ENCODE measurements around the gene NUDT14.

The NUDT14 gene

DNA sequence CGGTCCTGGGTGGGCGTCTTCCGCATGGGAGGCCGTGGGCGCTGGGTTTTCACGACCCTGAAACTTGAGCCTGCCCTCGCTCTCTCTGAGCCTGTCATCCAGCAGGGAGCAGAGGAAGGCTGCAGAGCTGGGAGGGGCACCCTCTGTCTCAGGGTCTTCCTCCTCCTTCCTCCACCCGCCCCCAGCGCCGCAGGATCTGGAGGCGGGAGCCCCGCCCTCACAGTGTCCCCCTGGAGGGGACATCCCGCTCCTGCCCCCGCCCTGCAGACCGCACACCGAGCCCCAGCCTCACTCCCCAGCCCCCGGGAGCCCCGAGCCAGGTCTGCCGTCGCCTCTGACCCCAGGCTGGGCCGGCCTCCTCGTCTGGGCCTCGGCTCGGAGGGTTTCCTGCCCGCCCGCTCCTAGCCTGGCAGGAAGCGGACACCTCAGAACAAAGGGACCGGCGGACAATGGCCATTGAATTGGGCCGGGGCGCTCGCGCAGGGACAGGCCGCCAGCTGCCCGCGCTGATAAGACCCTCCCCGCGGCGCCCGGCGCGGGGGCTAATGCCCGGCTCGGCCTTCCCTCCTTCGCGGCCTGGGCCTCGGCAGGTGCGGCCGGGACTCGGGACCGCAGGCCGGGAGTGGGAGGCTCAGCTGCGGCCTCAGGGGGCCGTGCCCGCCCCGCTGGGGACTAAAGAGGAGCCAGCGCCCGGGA is 15.3 kb upstream of the NUDT14 start:
- no peak for DNase-seq

- DNase-seq, result no peak
Observed at GRCh38 chr14:105195522-105196264, 14.6 kb upstream of the NUDT14 start.

- no peak for DNase-seq
Observed at GRCh38 chr14:105195051-105195450, 13.9 kb upstream of the NUDT14 start.

DNA sequence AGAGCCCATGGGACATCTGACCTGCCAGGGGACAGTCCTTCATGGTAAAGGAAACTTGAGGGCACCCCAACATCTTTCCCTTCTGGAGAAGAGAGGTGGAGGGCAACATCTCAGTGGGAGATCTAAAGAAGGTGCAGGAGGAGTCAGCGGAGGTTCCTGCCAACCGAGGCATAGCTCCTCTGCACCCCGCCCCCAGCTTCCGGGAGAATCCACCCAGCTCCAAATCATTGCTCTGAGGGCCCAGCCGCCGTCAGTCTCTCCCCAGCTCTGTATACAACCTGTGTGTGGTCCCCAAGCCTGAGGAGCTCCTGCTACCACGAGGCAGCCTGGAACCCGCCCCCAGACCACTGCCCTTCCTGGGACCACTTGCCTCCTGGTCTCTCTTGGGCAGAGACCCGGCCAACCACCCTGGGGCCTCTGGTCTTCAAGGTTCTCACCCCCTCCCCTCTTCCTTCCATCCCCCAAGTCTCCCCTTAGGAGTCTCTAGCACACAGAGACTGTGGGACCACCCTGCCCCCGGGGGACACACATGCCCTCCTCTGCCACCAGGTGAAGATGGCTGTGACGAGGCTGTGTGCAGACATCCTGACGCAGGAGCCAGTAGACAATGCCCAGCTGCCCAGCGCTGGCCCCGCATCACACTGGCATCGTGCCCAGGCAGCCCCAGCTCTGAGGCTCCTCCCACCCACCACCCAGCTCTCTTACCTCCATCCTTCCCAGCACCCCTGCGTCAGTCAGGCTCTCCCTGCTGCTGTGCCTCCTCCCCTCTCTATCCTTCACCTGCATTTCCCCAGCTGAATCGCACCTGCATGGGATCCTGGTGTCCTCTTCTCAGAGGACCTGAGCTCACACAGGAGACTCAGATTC is 13.0 kb upstream of the NUDT14 start:
- DNase-seq, result no peak

DNA sequence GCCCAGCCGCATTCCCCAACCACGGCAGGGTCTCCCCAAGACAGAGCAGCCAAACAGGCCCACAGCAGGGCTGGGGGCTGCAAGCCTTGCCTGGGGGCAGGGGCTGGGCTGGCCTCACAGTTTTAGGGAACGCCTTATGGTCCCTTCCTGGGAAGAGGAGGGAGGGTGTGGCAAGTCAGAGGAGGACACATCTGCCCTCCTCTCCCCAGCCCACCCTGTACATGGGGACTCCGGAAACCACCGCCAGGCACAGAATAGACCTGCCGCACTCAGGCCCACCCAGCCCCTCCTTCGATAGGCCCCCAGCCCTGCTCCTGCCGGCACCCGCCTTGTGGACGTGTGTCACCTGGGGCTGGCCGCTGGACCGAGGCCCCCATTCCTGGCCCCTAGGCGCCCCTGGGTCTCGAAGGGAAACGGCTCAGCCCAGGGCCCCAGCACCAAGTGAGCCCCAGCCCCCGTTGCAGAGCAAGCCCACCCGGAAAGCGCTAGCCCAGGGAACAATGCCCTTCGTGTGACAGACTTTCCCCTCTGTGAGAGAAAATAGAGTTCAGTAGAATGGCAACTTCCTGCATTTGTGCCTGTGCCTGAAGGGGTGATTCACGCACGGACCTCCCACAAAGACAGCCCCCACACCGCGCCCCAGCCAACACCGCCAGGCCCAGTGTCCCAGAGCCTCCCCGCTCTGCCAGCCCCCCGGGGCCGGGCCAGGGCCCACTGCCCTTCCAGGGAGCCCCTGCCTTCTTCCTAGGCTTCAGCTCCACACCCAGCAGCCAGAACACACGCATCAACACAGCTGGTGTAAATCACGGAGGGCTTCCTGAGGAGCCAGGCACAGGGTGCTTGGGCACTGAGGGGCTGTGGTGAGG is 12.0 kb upstream of the NUDT14 start:
- no peak for DNase-seq

DNA sequence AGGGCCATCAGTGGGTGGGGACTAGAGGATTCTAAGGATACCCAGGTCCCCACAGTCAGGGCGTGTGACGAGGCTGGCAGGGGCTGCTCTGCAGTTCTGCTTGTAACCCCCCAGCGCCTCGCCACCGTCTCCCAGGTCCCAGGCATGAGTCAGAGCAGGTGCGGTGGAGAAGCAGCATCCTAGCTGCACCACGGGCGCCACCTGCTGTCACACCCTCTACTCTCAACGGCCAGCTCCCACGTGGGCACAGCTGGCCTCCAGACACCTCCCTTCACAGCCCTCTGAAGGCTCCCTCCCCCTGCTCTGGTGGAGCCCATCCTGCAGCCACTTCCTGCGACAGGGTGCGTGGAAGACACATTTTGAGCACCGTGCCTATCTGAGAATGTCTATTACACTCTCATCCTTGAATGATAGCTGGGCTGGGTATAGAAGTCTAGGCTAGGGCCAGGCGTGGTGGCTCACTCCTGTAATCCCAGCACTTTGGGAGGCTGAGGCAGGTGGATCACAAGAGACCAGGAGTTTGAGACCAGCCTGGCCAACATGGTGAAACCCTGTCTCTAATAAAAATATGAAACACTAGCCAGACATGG is 6.9 kb upstream of the NUDT14 start:
- DNase-seq, result no peak

GRCh38 chr14:105187116-105187515 is 6.0 kb upstream of the NUDT14 start:
- no peak for DNase-seq

GRCh38 chr14:105185973-105186372 is 4.9 kb upstream of the NUDT14 start:
- no peak for DNase-seq

- DNase-seq, result no peak
Observed at GRCh38 chr14:105185001-105185400, 3.9 kb upstream of the NUDT14 start.

DNA sequence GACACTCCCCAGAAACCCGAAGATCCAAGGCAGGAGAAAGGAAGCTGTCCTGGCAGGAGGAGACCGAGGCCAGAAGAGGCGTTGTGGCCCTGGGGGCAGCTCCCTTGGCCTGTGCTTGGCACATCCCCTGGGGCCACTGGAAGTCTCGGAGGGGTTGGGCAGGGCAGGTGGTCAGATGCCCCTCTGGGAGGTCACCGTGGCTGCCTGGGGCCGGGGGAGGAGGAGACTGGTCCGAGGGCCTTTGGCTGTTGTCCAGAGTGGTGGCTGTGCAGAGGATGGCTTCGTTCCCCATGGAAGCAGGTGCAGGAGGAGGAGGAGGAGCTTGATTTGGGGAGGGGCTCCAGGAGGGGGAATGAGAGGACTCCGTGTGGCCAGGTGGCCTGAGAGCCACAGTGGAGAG is 3.3 kb upstream of the NUDT14 start:
- no peak for DNase-seq

- DNase-seq, result no peak
Observed at GRCh38 chr14:105182296-105183020, 1.3 kb upstream of the NUDT14 start.

GRCh38 chr14:105181549-105182295 is 610 bp upstream of the NUDT14 start:
- DNase-seq, result no peak

- no peak for DNase-seq
Observed at GRCh38 chr14:105179191-105179590, 1.9 kb downstream of the NUDT14 start.

GRCh38 chr14:105178868-105179140 is 2.3 kb downstream of the NUDT14 start:
- DNase-seq, result no peak

- DNase-seq, result no peak
Observed at GRCh38 chr14:105178069-105178867, 2.8 kb downstream of the NUDT14 start.

DNA sequence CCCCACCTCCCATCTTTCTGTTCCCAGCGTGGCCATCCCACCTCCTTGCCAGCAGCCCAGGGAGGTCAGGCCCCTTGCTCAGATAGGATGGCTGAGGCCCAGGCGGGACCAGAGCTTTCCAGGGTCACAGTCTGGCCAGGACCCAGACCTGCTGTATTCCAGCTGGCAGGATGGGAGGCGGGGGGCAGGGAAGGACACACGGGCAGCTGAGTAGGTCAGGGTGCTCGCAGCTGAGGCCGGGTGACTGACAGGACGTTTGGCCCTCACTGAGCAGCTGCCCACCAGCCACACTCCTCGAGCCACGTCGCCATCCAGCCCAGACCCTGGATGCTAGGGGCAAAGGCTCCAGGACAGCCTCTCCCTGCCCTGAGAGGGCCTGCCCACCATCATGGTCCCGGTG is 4.0 kb downstream of the NUDT14 start:
- DNase-seq, result no peak

- DNase-seq, result no peak
Observed at GRCh38 chr14:105176513-105176912, 4.6 kb downstream of the NUDT14 start.

- no peak for DNase-seq
Observed at GRCh38 chr14:105173901-105174894, 6.9 kb downstream of the NUDT14 start.

DNA sequence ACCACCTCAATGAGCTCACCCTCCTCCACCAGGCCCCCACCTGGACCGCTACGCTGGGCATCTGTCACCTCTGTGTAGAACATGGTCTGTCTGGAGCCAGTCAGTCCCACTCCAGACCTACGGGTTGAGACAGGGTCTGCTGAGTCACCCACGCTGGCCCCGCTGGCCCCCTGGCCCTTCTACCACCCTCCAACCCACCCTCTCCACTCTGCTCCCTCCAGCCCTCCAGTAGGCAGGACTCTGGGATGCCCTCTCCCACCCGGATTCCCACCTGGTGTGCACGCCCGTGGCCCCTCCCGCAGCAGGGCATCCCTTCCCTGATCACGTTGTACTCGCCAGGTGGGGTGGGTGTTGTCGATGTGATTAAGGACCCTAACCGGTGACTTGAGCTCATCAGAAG is 8.0 kb downstream of the NUDT14 start:
- DNase-seq, result no peak

Measured in fibroblast of skin of right quadriceps (primary cell).